B cell (primary cell): ENCODE results near the gene USB1. TPM values are rescaled to one million over a fixed set of nuclear protein-coding genes. Genes with fewer than 3 reads are reported as not detected.

ENCODE experiments used
- ATAC-seq: fragments of 200-7000 bp; cut with Tn5 transposase; one replicate; pipeline ENCODE4 v1.10.0; 2021; ENCODE audit warnings: low read depth, mild to moderate bottlenecking, moderate number of reproducible peaks, moderate library complexity
- CTCF ChIA-PET: fragments of 350-600 bp; sonication (Branson Sonifier 250); formaldehyde crosslinking; loops from one replicate; lab custom pipeline; 2021; ENCODE audit warnings: antibody characterized with exemption, inconsistent platforms; lab: Charles Lee
- POLR2A ChIA-PET: fragments of 350-600 bp; sonication (Branson Sonifier 250); formaldehyde crosslinking; loops from one replicate; lab custom pipeline; 2021; ENCODE audit warnings: antibody characterized with exemption; lab: Charles Lee
- DNase-seq: peaks from one replicate; pipeline ENCODE4 v3.0.0; 2013
- H2AFZ ChIP-seq: 2 replicates; pipeline ENCODE4 v1.6.1; 2012; ENCODE audit warnings: mild to moderate bottlenecking, low read depth, low read length; ENCODE audit not compliant: insufficient read depth, poor library complexity, severe bottlenecking
- H3K27ac ChIP-seq, 2 donors: 1 replicate in 1 of 2; 2 replicates in 1 of 2; pipeline ENCODE4 v1.5.1; 2012 to 2013; ENCODE audit warnings: low read length in 2 of 2, mild to moderate bottlenecking in 2 of 2, moderate library complexity in 1 of 2
- H3K27me3 ChIP-seq, 4 experiments: fragments of 200-600 bp in 1 of 4; sonication (generic) in 1 of 4; replicated peaks in 1 of 4; 1 replicate in 2 of 4; 2 replicates in 2 of 4; pipeline versions ENCODE4 v1.6.1 to v1.7.0; 2013 to 2016; ENCODE audit warnings: low read length in 3 of 4, mild to moderate bottlenecking in 2 of 4, mixed read lengths in 1 of 4, moderate library complexity in 1 of 4; ENCODE audit not compliant: insufficient read depth in 4 of 4, control insufficient read depth in 3 of 4; ENCODE audit errors: control extremely low read depth in 1 of 4
- H3K36me3 ChIP-seq, 2 experiments: replicated peaks in 1 of 2; 1 replicate in 1 of 2; 2 replicates in 1 of 2; pipeline versions ENCODE4 v1.6.1 to v1.7.1; 2013; ENCODE audit warnings: low read length in 1 of 2; ENCODE audit not compliant: insufficient read depth in 2 of 2, control insufficient read depth in 1 of 2; ENCODE audit errors: control extremely low read depth in 1 of 2, extremely low read depth in 1 of 2
- H3K4me1 ChIP-seq, 2 donors: fragments of 200-600 bp in 1 of 2; sonication (generic) in 1 of 2; 1 replicate in 1 of 2; 2 replicates in 1 of 2; pipeline versions ENCODE4 v1.5.1 to v1.6.1; 2013 to 2017; ENCODE audit warnings: low read length in 2 of 2; ENCODE audit not compliant: control insufficient read depth in 2 of 2, insufficient read depth in 2 of 2
- H3K4me2 ChIP-seq: replicated peaks from 2 replicates; pipeline ENCODE3; 2012; ENCODE audit warnings: mild to moderate bottlenecking, low read depth, low read length; ENCODE audit not compliant: poor library complexity, severe bottlenecking
- H3K4me3 ChIP-seq, 5 experiments: fragments of 200-600 bp in 1 of 5; sonication (generic) in 1 of 5; 1 replicate in 3 of 5; 2 replicates in 2 of 5; pipeline versions ENCODE4 v1.5.1 to v1.7.0; 2011 to 2016; ENCODE audit warnings: low read length in 4 of 5, mild to moderate bottlenecking in 4 of 5, low read depth in 2 of 5, control low read depth in 1 of 5, moderate library complexity in 1 of 5; ENCODE audit not compliant: insufficient read depth in 1 of 5; ENCODE audit errors: control extremely low read depth in 1 of 5, extremely low read depth in 1 of 5
- H3K79me2 ChIP-seq: fragments of 200-600 bp; sonication (generic); one replicate; pipeline ENCODE4 v1.6.0; 2016; ENCODE audit warnings: low read length; ENCODE audit not compliant: control insufficient read depth, insufficient read depth
- H3K9ac ChIP-seq: fragments of 200-600 bp; sonication (generic); 2 replicates; pipeline ENCODE4 v1.6.1; 2017; ENCODE audit warnings: mild to moderate bottlenecking, low read length, moderate library complexity
- H3K9me3 ChIP-seq, 3 donors: one replicate each; pipeline versions ENCODE4 v1.6.1 to v1.7.1; 2013; ENCODE audit warnings: low read length in 2 of 3; ENCODE audit not compliant: control insufficient read depth in 2 of 3, insufficient read depth in 1 of 3; ENCODE audit errors: control extremely low read depth in 1 of 3
- H4K20me1 ChIP-seq: 2 replicates; pipeline ENCODE4 v1.6.0; 2012; ENCODE audit warnings: mild to moderate bottlenecking, low read length; ENCODE audit not compliant: insufficient read depth, control insufficient read depth, poor library complexity, severe bottlenecking
- H3K27ac Mint-ChIP-seq: one replicate; pipeline ENCODE4 v1.8.0; 2021; ENCODE audit warnings: mixed read lengths
- H3K27me3 Mint-ChIP-seq: one replicate; pipeline ENCODE4 v1.8.0; 2021; ENCODE audit warnings: mixed read lengths
- H3K4me1 Mint-ChIP-seq: one replicate; pipeline ENCODE4 v1.8.0; 2021; ENCODE audit warnings: mixed read lengths
- H3K4me3 Mint-ChIP-seq: one replicate; pipeline ENCODE4 v1.8.0; 2021; ENCODE audit warnings: mixed read lengths
- H3K9me3 Mint-ChIP-seq: one replicate; pipeline ENCODE4 v1.8.0; 2022; ENCODE audit warnings: mixed read lengths; ENCODE audit not compliant: insufficient read depth
- EZH2 ChIP-seq: IDR thresholded peaks from 2 replicates; pipeline ENCODE4 v1.6.1; 2012; ENCODE audit warnings: borderline replicate concordance, low read depth, mild to moderate bottlenecking, moderate library complexity, low read length; ENCODE audit not compliant: insufficient read depth, poor library complexity, severe bottlenecking
- WGBS: methylation state at CpG from one replicate; pipeline ENCODE4 v1.1.5; 2013; ENCODE audit warnings: missing lambda C conversion rate; ENCODE audit not compliant: insufficient coverage; 5-methylcytosine and 5-hydroxymethylcytosine counted together
- intact Hi-C: fragments of 100-400 bp; cut with micrococcal nuclease; formaldehyde crosslinking; loops from one replicate; pipeline ENCODE4 v1.10.0; 2022
- polyA plus RNA-seq: library from polyadenylated mRNA; depleted of rRNA; stranded (reverse); fragments of >200 nt; gene quantifications from 2 replicates; pipeline ENCODE4 v1.2.3, GENCODE V29; 2012
- total RNA-seq, 2 donors: library from RNA; stranded (reverse); fragments of 120-200 nt in 1 of 2; gene quantifications; 1 replicate in 1 of 2; 2 replicates in 1 of 2; pipeline versions ENCODE4 v1.2.3 to v1.2.4, GENCODE V29; 2013 to 2022
- TF ChIP-seq, protein P1 (sequence below): fragments of 200-600 bp; IDR thresholded peaks from one replicate; pipeline ENCODE4 v1.8.0; 2022; ENCODE audit warnings: antibody characterized with exemption, mild to moderate bottlenecking

USB1 gene
- total and polyA plus RNA-seq, 2 donors (not counting 1 experiment from before 2014, with no cell fraction given) = 32.8 to 37.0 TPM

DNA sequence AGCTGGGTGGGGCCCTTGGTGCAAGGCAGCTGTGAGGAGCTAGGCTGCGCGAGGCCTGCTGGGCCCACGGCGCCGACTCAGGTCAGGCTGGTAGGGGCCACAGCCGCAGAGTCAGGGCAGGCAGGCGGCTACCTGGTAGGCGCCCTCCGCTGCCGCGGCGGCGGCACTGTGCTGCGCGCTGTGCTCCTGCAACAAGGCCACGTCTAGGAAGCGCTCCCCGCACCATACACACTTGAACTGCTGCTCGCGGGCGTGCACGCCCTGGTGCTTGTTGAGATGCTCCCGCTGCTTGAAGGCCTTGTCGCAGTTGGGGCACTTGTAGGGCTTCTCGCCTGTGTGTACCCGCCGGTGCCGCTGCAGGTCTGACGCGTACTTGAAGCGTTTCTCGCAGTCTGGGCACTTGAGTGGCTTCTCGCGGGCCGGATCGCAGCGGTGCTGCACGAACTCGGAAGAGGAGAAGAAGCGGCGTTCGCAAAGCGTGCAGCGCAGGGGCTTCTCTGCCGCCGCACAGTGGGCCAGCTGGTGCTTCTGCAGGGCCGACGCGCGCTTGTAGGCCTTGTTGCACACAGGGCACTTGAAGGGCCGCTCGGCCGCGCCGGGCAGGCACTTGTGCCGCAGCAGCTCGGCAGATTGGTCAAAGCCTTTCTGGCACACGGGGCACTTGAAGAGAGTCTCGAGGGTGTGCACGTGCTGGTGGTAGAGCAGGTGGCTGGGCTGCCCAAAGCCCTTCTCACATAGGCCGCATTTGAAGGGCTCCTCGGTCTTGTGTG lies 4.6 kb upstream of the USB1 start:
- Histone ChIP-seq H4K20me1 (peaks cover 41% of the 10 kb centered on the region), H3K79me2 (peaks cover 23% of the 10 kb centered on the region), H3K4me3 (no peak overlapping the region), H2AFZ (no peak overlapping the region), H3K27me3 (no peaks in the 10 kb centered on the region), H3K36me3 (peaks cover 0 to 23% of the 10 kb centered on the region in 2 experiments), H3K27ac (no peak overlapping the region), H3K4me2 (no peak overlapping the region), H3K9me3 (no peaks in the 10 kb centered on the region), H3K4me1 (peaks cover 18 to 29% of the 10 kb centered on the region in 2 donors), H3K9ac (no peak overlapping the region)
- intact Hi-C loops = no loop called here
- Mint-ChIP-seq H3K27ac (no peak overlapping the region), H3K9me3 (no peaks in the 10 kb centered on the region), H3K4me1 (peaks cover 25% of the 10 kb centered on the region), H3K27me3 (no peaks in the 10 kb centered on the region), H3K4me3 (no peak overlapping the region)
- DNase-seq (no peak), ATAC-seq (no peak)
- ChIA-PET POLR2A (no interaction called here), CTCF (no interaction called here)
- 97% methylated on average over 62 of the region's 62 CpGs for WGBS
- TF ChIP-seq, protein P1, sequence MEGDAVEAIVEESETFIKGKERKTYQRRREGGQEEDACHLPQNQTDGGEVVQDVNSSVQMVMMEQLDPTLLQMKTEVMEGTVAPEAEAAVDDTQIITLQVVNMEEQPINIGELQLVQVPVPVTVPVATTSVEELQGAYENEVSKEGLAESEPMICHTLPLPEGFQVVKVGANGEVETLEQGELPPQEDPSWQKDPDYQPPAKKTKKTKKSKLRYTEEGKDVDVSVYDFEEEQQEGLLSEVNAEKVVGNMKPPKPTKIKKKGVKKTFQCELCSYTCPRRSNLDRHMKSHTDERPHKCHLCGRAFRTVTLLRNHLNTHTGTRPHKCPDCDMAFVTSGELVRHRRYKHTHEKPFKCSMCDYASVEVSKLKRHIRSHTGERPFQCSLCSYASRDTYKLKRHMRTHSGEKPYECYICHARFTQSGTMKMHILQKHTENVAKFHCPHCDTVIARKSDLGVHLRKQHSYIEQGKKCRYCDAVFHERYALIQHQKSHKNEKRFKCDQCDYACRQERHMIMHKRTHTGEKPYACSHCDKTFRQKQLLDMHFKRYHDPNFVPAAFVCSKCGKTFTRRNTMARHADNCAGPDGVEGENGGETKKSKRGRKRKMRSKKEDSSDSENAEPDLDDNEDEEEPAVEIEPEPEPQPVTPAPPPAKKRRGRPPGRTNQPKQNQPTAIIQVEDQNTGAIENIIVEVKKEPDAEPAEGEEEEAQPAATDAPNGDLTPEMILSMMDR = no peak
- no peak for TF ChIP-seq EZH2

DNA sequence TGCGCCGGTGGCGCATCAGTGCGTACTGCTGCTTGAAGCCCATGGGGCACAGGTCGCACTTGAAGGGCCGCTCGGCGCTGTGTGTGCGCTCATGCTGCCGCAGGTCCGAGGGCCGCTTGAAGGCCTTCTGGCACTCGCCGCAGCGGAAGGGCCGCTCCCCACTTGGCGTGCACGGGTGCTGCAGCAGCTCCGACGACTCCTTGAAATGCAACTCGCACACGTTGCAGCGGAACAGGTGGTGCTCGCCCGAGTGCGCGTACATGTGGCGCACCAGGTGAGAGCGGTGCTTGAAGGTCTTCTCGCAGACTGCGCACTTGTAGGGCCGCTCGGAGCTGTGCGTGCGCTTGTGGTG lies 4.1 kb upstream of the USB1 start:
- no peaks in the 10 kb centered on the region for H3K27me3 Mint-ChIP-seq
- POLR2A ChIA-PET = no interaction called here
- DNase-seq (no peak), ATAC-seq (no peak)
- no peak overlapping the region for H2AFZ ChIP-seq
- H3K9me3 Mint-ChIP-seq = no peaks in the 10 kb centered on the region
- CTCF ChIA-PET = no interaction called here
- H3K4me3 Mint-ChIP-seq = no peak overlapping the region
- peaks cover 30% of the 10 kb centered on the region for H3K4me1 Mint-ChIP-seq
- H3K9me3 ChIP-seq = no peaks in the 10 kb centered on the region
- 97% methylated on average over 35 of the region's 35 CpGs for WGBS
- H3K36me3 ChIP-seq = peaks cover 0 to 23% of the 10 kb centered on the region in 2 experiments
- H3K4me2 ChIP-seq = no peak overlapping the region
- no peak overlapping the region for H3K27ac Mint-ChIP-seq
- peaks cover 41% of the 10 kb centered on the region for H4K20me1 ChIP-seq
- H3K27ac ChIP-seq = no peak overlapping the region
- H3K4me1 ChIP-seq = peaks cover 22 to 34% of the 10 kb centered on the region in 2 donors
- no peak overlapping the region for H3K9ac ChIP-seq
- no peaks in the 10 kb centered on the region for H3K27me3 ChIP-seq
- no peak overlapping the region for H3K4me3 ChIP-seq
- intact Hi-C loops = no loop called here
- TF ChIP-seq EZH2 = no peak
- TF ChIP-seq, protein P1 = no peak
- peaks cover 23% of the 10 kb centered on the region for H3K79me2 ChIP-seq
